HEK293T (cell line): Measurements from ENCODE around the gene TMEM35A.

Experiments used
- BHLHE40 ChIP-seq: fragments of 450-650 bp; IDR thresholded peaks from 2 replicates; pipeline ENCODE4 v1.6.1; 2016; ENCODE audit warnings: mild to moderate bottlenecking, moderate library complexity, borderline replicate concordance
- ELF4 ChIP-seq: fragments of 450-650 bp; IDR thresholded peaks from 2 replicates; pipeline ENCODE4 v1.6.1; 2017; ENCODE audit warnings: antibody characterized with exemption
- FOXA1 ChIP-seq: fragments of 450-650 bp; IDR thresholded peaks from 2 replicates; pipeline ENCODE4 v1.6.1; 2016; ENCODE audit warnings: mild to moderate bottlenecking
- FOXM1 ChIP-seq: fragments of 450-650 bp; IDR thresholded peaks from 2 replicates; pipeline ENCODE4 v1.6.1; 2017; ENCODE audit warnings: mild to moderate bottlenecking, borderline replicate concordance
- HDGF ChIP-seq: fragments of 450-650 bp; IDR thresholded peaks from 2 replicates; pipeline ENCODE4 v1.6.1; 2017; ENCODE audit warnings: antibody characterized with exemption, borderline replicate concordance
- LEF1 ChIP-seq: fragments of 450-650 bp; IDR thresholded peaks from 2 replicates; pipeline ENCODE4 v1.6.1; 2017; ENCODE audit warnings: mild to moderate bottlenecking, borderline replicate concordance
- SP1 ChIP-seq: fragments of 450-650 bp; IDR thresholded peaks from 2 replicates; pipeline ENCODE4 v1.6.1; 2017
- SUZ12 ChIP-seq: fragments of 450-650 bp; IDR thresholded peaks from 2 replicates; pipeline ENCODE4 v1.6.1; 2016; ENCODE audit warnings: mild to moderate bottlenecking
- TARDBP ChIP-seq: fragments of 450-650 bp; IDR thresholded peaks from 2 replicates; pipeline ENCODE4 v1.6.1; 2016

DNA sequence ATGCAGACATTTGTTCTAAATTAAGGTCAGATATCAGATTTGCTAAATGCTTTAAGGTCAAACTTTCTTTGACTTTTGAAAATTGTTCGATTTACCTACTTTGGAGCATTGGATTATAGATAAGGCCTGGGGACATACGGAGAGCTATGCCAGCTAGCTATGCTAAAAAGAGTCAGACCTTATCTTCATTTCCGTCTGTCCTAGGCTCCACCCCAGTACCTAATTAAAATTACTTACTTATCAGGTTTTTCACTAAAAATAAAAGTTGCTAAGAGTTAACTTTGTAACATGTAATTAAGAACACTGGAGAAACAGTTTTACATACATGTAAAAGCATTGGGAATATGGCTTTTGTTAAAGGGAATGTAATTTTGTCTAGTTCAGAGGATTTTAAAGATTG lies 7.1 kb upstream of the TMEM35A start:
- TF ChIP-seq ELF4 = no peak
- TF ChIP-seq SP1 = no peak
- TF ChIP-seq LEF1 = no peak
- TF ChIP-seq BHLHE40 = no peak
- no peak for TF ChIP-seq TARDBP
- no peak for TF ChIP-seq SUZ12
- TF ChIP-seq HDGF = no peak
- no peak for TF ChIP-seq FOXA1
- TF ChIP-seq FOXM1 = no peak
